Esophagus muscularis mucosa (tissue), 4 donors: ENCODE measurements around the gene CNTN6.

ENCODE experiments used
- CTCF ChIP-seq, 3 experiments: fragments of 200-600 bp in 2 of 3; fragments of 450-650 bp in 1 of 3; sonication (generic) in 2 of 3; IDR thresholded peaks; one replicate each; pipeline ENCODE4 v1.5.1; 2017 to 2019; ENCODE audit warnings: antibody characterized with exemption in 3 of 3, mild to moderate bottlenecking in 2 of 3, moderate library complexity in 1 of 3
- EP300 ChIP-seq: sonication (generic); formaldehyde crosslinking; IDR thresholded peaks from one replicate; pipeline ENCODE4 v1.6.1; 2017; ENCODE audit warnings: antibody characterized with exemption
- POLR2AphosphoS5 ChIP-seq, 2 donors: sonication (generic); formaldehyde crosslinking; IDR thresholded peaks; one replicate each; pipeline ENCODE4 v1.6.1; 2017; ENCODE audit warnings: antibody characterized with exemption in 2 of 2

- TF ChIP-seq POLR2AphosphoS5 (IDR thresholded peaks at IDR 0.05) (no peak), CTCF (IDR thresholded peaks at IDR 0.05) (no peak), EP300 (no peak)
Measured at GRCh38 chr3:1446531-1446930, 353.7 kb downstream of the CNTN6 start.
